OCI-LY1 (cell line): ENCODE measurements around the gene SLC6A4.

Source experiments
- CTCF ChIP-seq: fragments of 200-600 bp; sonication (generic), shearing (Covaris generic); IDR thresholded peaks from 2 replicates; pipeline ENCODE4 v1.5.1; 2017; ENCODE audit warnings: mild to moderate bottlenecking, antibody characterized with exemption, low read length, moderate library complexity, mixed read lengths
- EZH2 ChIP-seq: fragments of 200-600 bp; sonication (generic), shearing (Covaris generic); IDR thresholded peaks from 2 replicates; pipeline ENCODE4 v1.8.0; 2017; ENCODE audit warnings: borderline replicate concordance, mixed run types, mild to moderate bottlenecking, antibody characterized with exemption, low read length, moderate library complexity, mixed read lengths

- no peak for TF ChIP-seq CTCF
- no peak for TF ChIP-seq EZH2
Measured at GRCh38 chr17:30218799-30219198, 16.7 kb downstream of the SLC6A4 start.
